ENCODE results near the gene CLEC5A. TPM values are rescaled to one million over a fixed set of nuclear protein-coding genes. Genes with fewer than 3 reads are reported as not detected.

Gene CLEC5A
- polyA plus RNA-seq, 1 donor (not counting 4 experiments of a cell fraction or from before 2014, with no cell fraction given) = 0.05 TPM

- Histone ChIP-seq H3K79me2 (ENCODE audit: control insufficient read depth, insufficient read depth, low read length) (no peaks in the 10 kb centered on the region), H3K4me1 (ENCODE audit: control insufficient read depth, extremely low read depth, insufficient read depth, low read length) (peaks cover 12% of the 10 kb centered on the region), H3K4me2 (ENCODE audit: control insufficient read depth, extremely low read depth, insufficient read depth, low read depth, low read length) (no peak within 1 kb of the TSS), H3K36me3 (ENCODE audit: control insufficient read depth in 2 of 2, extremely low read depth in 1 of 2, insufficient read depth in 2 of 2, low read length in 2 of 2) (no peaks in the 10 kb centered on the region), H3K9me1 (ENCODE audit: control insufficient read depth, extremely low read depth, insufficient read depth, low read length) (no peaks in the 10 kb centered on the region), H4K20me1 (ENCODE audit: control insufficient read depth, extremely low read depth, insufficient read depth, low read length) (no peaks in the 10 kb centered on the region), H3K27me3 (ENCODE audit: control insufficient read depth, extremely low read depth, insufficient read depth, low read length) (no peaks in the 10 kb centered on the region), H3K9me3 (ENCODE audit: control insufficient read depth, low read depth, low read length) (no peaks in the 10 kb centered on the region), H3K4me3 (ENCODE audit: control insufficient read depth in 2 of 3, extremely low read depth in 1 of 3, insufficient read depth in 2 of 3, low read depth in 1 of 3, low read length in 3 of 3) (no peak within 1 kb of the TSS), H3K9ac (ENCODE audit: control insufficient read depth, extremely low read depth, insufficient read depth, low read length) (no peak within 1 kb of the TSS), H2AFZ (ENCODE audit: control insufficient read depth, low read length) (no peak within 1 kb of the TSS), H3K27ac (ENCODE audit: control insufficient read depth, insufficient read depth, low read length) (no peak within 1 kb of the TSS)
- FAIRE-seq = no peak
- DNase-seq (ENCODE audit: low read depth, low spot score) = no peak
- dilution Hi-C loops (cut with MboI; ENCODE audit: extremely low pct_ligation_motif_present, low sequenced_read_pairs) = no loop called here
- no peak for TF ChIP-seq CTCF (optimal IDR thresholded peaks at IDR 0.05 in 1 of 3, IDR thresholded peaks at IDR 0.05 in 1 of 3, conservative IDR thresholded peaks at IDR 0.05 in 1 of 3; ENCODE audit: extremely low read depth in 1 of 3, insufficient read depth in 2 of 3, low read length in 3 of 3)
These were observed 26.9 kb upstream of the CLEC5A start, which contains the start of gene TAS2R38 for GRCh38 chr7:141973673-141974072. Gene TAS2R38 (minus strand): TSS chr7:141973773. CDS start chr7:141973689, 84 bp downstream.

GRCh38 chr7:141960687-141961422 is 14.1 kb upstream of the CLEC5A start:
- no peak overlapping the region for H3K27ac ChIP-seq (ENCODE audit: control insufficient read depth, insufficient read depth, low read length)
- no peaks in the 10 kb centered on the region for H4K20me1 ChIP-seq (ENCODE audit: control insufficient read depth, extremely low read depth, insufficient read depth, low read length)
- no peaks in the 10 kb centered on the region for H3K9me1 ChIP-seq (ENCODE audit: control insufficient read depth, extremely low read depth, insufficient read depth, low read length)
- DNase-seq (ENCODE audit: low read depth, low spot score) (no peak), FAIRE-seq (no peak)
- no peaks in the 10 kb centered on the region for H3K36me3 ChIP-seq (ENCODE audit: control insufficient read depth in 2 of 2, extremely low read depth in 1 of 2, insufficient read depth in 2 of 2, low read length in 2 of 2)
- H3K4me2 ChIP-seq (ENCODE audit: control insufficient read depth, extremely low read depth, insufficient read depth, low read depth, low read length) = no peak overlapping the region
- H3K4me1 ChIP-seq (ENCODE audit: control insufficient read depth, extremely low read depth, insufficient read depth, low read length) = no peaks in the 10 kb centered on the region
- TF ChIP-seq EZH2 (IDR thresholded peaks at IDR 0.05; ENCODE audit: low read length) (no peak), CTCF (optimal IDR thresholded peaks at IDR 0.05 in 1 of 3, IDR thresholded peaks at IDR 0.05 in 1 of 3, conservative IDR thresholded peaks at IDR 0.05 in 1 of 3; ENCODE audit: extremely low read depth in 1 of 3, insufficient read depth in 2 of 3, low read length in 3 of 3) (no peak)
- no peak overlapping the region for H3K4me3 ChIP-seq (ENCODE audit: control insufficient read depth in 2 of 3, extremely low read depth in 1 of 3, insufficient read depth in 2 of 3, low read depth in 1 of 3, low read length in 3 of 3)
- no peaks in the 10 kb centered on the region for H3K79me2 ChIP-seq (ENCODE audit: control insufficient read depth, insufficient read depth, low read length)
- H3K27me3 ChIP-seq (ENCODE audit: control insufficient read depth, extremely low read depth, insufficient read depth, low read length) = no peaks in the 10 kb centered on the region
- dilution Hi-C loops (cut with MboI; ENCODE audit: extremely low pct_ligation_motif_present, low sequenced_read_pairs) = no loop called here
- H3K9ac ChIP-seq (ENCODE audit: control insufficient read depth, extremely low read depth, insufficient read depth, low read length) = no peak overlapping the region
- H3K9me3 ChIP-seq (ENCODE audit: control insufficient read depth, low read depth, low read length) = no peaks in the 10 kb centered on the region
- no peak overlapping the region for H2AFZ ChIP-seq (ENCODE audit: control insufficient read depth, low read length)
